IPS DF 4.7 (cell line): ENCODE data around the gene FOLR2.
"Not testable (repeated sequence)": the region's sequence is repeated elsewhere in the genome, so short reads cannot be mapped to it uniquely, and the experiment has no call there.

Experiments
- DNase-seq: peaks from one replicate; pipeline ENCODE4 v3.0.0-alpha.2; 2013; ENCODE audit warnings: low spot score; ENCODE audit errors: extremely low read depth

The FOLR2 gene

GRCh38 chr11:72206794-72207193 is 9.8 kb upstream of the FOLR2 start:
- not testable (repeated sequence) for DNase-seq

- no peak for DNase-seq
These were observed 8.3 kb upstream of the FOLR2 start for GRCh38 chr11:72208281-72208680.

GRCh38 chr11:72209101-72209500 is 7.5 kb upstream of the FOLR2 start:
- no peak for DNase-seq

GRCh38 chr11:72217841-72218240 is 1.2 kb downstream of the FOLR2 start:
- no peak for DNase-seq

- no peak for DNase-seq
These were observed 1.7 kb downstream of the FOLR2 start for GRCh38 chr11:72218251-72218745.

- no peak for DNase-seq
These were observed 4.2 kb downstream of the FOLR2 start for GRCh38 chr11:72220696-72221363.

GRCh38 chr11:72221386-72222075 is 4.9 kb downstream of the FOLR2 start:
- DNase-seq: no peak

- DNase-seq: no peak
These were observed 5.7 kb downstream of the FOLR2 start for GRCh38 chr11:72222106-72222891.

- DNase-seq: no peak
These were observed 6.5 kb downstream of the FOLR2 start for GRCh38 chr11:72222907-72223614.

GRCh38 chr11:72223615-72224563 is 7.3 kb downstream of the FOLR2 start:
- DNase-seq: no peak

GRCh38 chr11:72224564-72225410 is 8.2 kb downstream of the FOLR2 start, which contains the start of gene INPPL1:
TSS of gene INPPL1 (plus strand) at chr11:72224767. CDS start at chr11:72224985, 218 bp downstream.
- DNase-seq: no peak

- DNase-seq: no peak
These were observed 8.9 kb downstream of the FOLR2 start for GRCh38 chr11:72225411-72225951.

GRCh38 chr11:72226701-72227100 is 10.1 kb downstream of the FOLR2 start:
- no peak for DNase-seq

GRCh38 chr11:72227316-72228228 is 11.0 kb downstream of the FOLR2 start:
- no peak for DNase-seq

GRCh38 chr11:72228229-72228843 is 11.7 kb downstream of the FOLR2 start:
- no peak for DNase-seq

GRCh38 chr11:72228844-72229231 is 12.2 kb downstream of the FOLR2 start:
- no peak for DNase-seq

- DNase-seq: no peak
These were observed 12.8 kb downstream of the FOLR2 start for GRCh38 chr11:72229336-72229924.
